ENCODE data around the gene RERE.

RERE gene

GRCh38 chr1:8483586-8483985 lies 333.9 kb downstream of the RERE start:
- no peaks in the 10 kb centered on the region for H3K36me3 ChIP-seq
- no peak overlapping the region for H3K4me3 ChIP-seq (ENCODE audit: low read depth, low read length)

GRCh38 chr1:8482979-8483381 lies 334.5 kb downstream of the RERE start:
- no peak for TF ChIP-seq CTCF (IDR thresholded peaks at IDR 0.05; ENCODE audit: low read depth, low read length)
- DNase-seq, result no peak
- H3K36me3 ChIP-seq, result no peaks in the 10 kb centered on the region
- H3K4me1 ChIP-seq, result no peaks in the 10 kb centered on the region
- H3K9me3 ChIP-seq, result no peaks in the 10 kb centered on the region
- H3K27me3 ChIP-seq, result no peaks in the 10 kb centered on the region
- no peak overlapping the region for H3K4me3 ChIP-seq (ENCODE audit: low read depth, low read length)

More at GRCh38 chr1:8483586-8483985, 333.9 kb downstream of the RERE start:
- H3K9me3 ChIP-seq, result no peaks in the 10 kb centered on the region
- no peak for DNase-seq
- TF ChIP-seq CTCF (IDR thresholded peaks at IDR 0.05; ENCODE audit: low read depth, low read length), result no peak
- H3K4me1 ChIP-seq, result no peaks in the 10 kb centered on the region
- H3K27me3 ChIP-seq, result no peaks in the 10 kb centered on the region

- TF ChIP-seq CTCF (IDR thresholded peaks at IDR 0.05; ENCODE audit: low read depth, low read length), result no peak
- H3K27me3 ChIP-seq, result no peaks in the 10 kb centered on the region
Measured at GRCh38 chr1:8481650-8482380, 335.6 kb downstream of the RERE start.

GRCh38 chr1:8478566-8478965 lies 338.9 kb downstream of the RERE start:
- Histone ChIP-seq H3K4me1 (no peaks in the 10 kb centered on the region), H3K27me3 (no peaks in the 10 kb centered on the region), H3K36me3 (no peaks in the 10 kb centered on the region), H3K4me3 (ENCODE audit: low read depth, low read length) (no peak overlapping the region), H3K9me3 (no peaks in the 10 kb centered on the region)
- no peak for TF ChIP-seq CTCF (IDR thresholded peaks at IDR 0.05; ENCODE audit: low read depth, low read length)
- no peak for DNase-seq

More at GRCh38 chr1:8481650-8482380, 335.6 kb downstream of the RERE start:
- no peak for DNase-seq
- Histone ChIP-seq H3K4me3 (ENCODE audit: low read depth, low read length) (no peak overlapping the region), H3K4me1 (no peaks in the 10 kb centered on the region), H3K36me3 (no peaks in the 10 kb centered on the region), H3K9me3 (no peaks in the 10 kb centered on the region)

- TF ChIP-seq CTCF (IDR thresholded peaks at IDR 0.05; ENCODE audit: low read depth, low read length), result no peak
- no peaks in the 10 kb centered on the region for H3K4me1 ChIP-seq
Measured at GRCh38 chr1:8477983-8478362, 339.5 kb downstream of the RERE start.

GRCh38 chr1:8477166-8477982 lies 340.1 kb downstream of the RERE start:
- DNase-seq, result no peak
- no peak for TF ChIP-seq CTCF (IDR thresholded peaks at IDR 0.05; ENCODE audit: low read depth, low read length)
- H3K4me3 ChIP-seq (ENCODE audit: low read depth, low read length), result no peak overlapping the region

More at GRCh38 chr1:8477983-8478362, 339.5 kb downstream of the RERE start:
- DNase-seq, result no peak
- Histone ChIP-seq H3K36me3 (no peaks in the 10 kb centered on the region), H3K27me3 (no peaks in the 10 kb centered on the region), H3K4me3 (ENCODE audit: low read depth, low read length) (no peak overlapping the region), H3K9me3 (no peaks in the 10 kb centered on the region)

More at GRCh38 chr1:8477166-8477982, 340.1 kb downstream of the RERE start:
- H3K27me3 ChIP-seq, result no peaks in the 10 kb centered on the region
- no peaks in the 10 kb centered on the region for H3K9me3 ChIP-seq
- no peaks in the 10 kb centered on the region for H3K4me1 ChIP-seq
- H3K36me3 ChIP-seq, result no peaks in the 10 kb centered on the region
